Activated CD4-positive, alpha-beta T cell treated with anti-CD3 and anti-CD28 coated beads for 36 hours (primary cell): Measurements from ENCODE around the gene TMEM168. TPM values are rescaled to one million over a fixed set of nuclear protein-coding genes. Genes with fewer than 3 reads are reported as not detected.
"Not testable (repeated sequence)": the region's sequence is repeated elsewhere in the genome, so short reads cannot be mapped to it uniquely, and the experiment has no call there.

Experiments used
- ATAC-seq: fragments of 200-7000 bp; cut with Tn5 transposase; one replicate; pipeline ENCODE4 v1.10.0; 2021; ENCODE audit warnings: mild to moderate bottlenecking, moderate library complexity
- CTCF ChIA-PET: fragments of 350-600 bp; sonication (Branson Sonifier 250); formaldehyde crosslinking; loops from one replicate; lab custom pipeline; 2021; ENCODE audit warnings: antibody characterized with exemption; lab: Charles Lee
- POLR2A ChIA-PET: fragments of 350-600 bp; sonication (Branson Sonifier 250); formaldehyde crosslinking; loops from one replicate; lab custom pipeline; 2021; ENCODE audit warnings: antibody characterized with exemption, inconsistent platforms; lab: Charles Lee
- DNase-seq: peaks from one replicate; pipeline ENCODE4 v3.0.0-alpha.2; 2020
- H3K27ac Mint-ChIP-seq: one replicate; pipeline ENCODE4 v1.8.0; 2021; ENCODE audit warnings: mixed read lengths
- H3K27me3 Mint-ChIP-seq: one replicate; pipeline ENCODE4 v1.8.0; 2021; ENCODE audit warnings: mixed read lengths
- H3K36me3 Mint-ChIP-seq: one replicate; pipeline ENCODE4 v1.8.0; 2021; ENCODE audit warnings: low read depth, mixed read lengths
- H3K4me1 Mint-ChIP-seq: one replicate; pipeline ENCODE4 v1.8.0; 2021; ENCODE audit warnings: mixed read lengths
- H3K4me3 Mint-ChIP-seq: one replicate; pipeline ENCODE4 v1.8.0; 2021; ENCODE audit warnings: mild to moderate bottlenecking, moderate library complexity, mixed read lengths
- H3K9me3 Mint-ChIP-seq: one replicate; pipeline ENCODE4 v1.8.0; 2021; ENCODE audit warnings: low read depth, mixed read lengths
- intact Hi-C, 2 experiments: fragments of 100-400 bp; cut with DNase I in 1 of 2; cut with micrococcal nuclease in 1 of 2; formaldehyde crosslinking; loops; one replicate each; pipeline versions ENCODE4 v1.14.2 to v1.15.1; 2022 to 2024; cut with DNase I, micrococcal nuclease
- total RNA-seq, 2 experiments: library from RNA; stranded (reverse); gene quantifications; one replicate each; pipeline ENCODE4 v1.2.3, GENCODE V29; 2021

The TMEM168 gene
- total RNA-seq, 2 experiments from 2014 or later: 16.7 to 18.3 TPM

GRCh38 chr7:112749775-112750174, 40.4 kb downstream of the TMEM168 start:
- POLR2A ChIA-PET: no interaction called here
- H3K4me1 Mint-ChIP-seq: no peaks in the 10 kb centered on the region
- no peak overlapping the region for H3K4me3 Mint-ChIP-seq
- CTCF ChIA-PET: interaction anchor here (1.2 kb wide), 1 partner anchor 9 kb away, joined by 5 read pairs; no protein-coding TSS in a partner anchor
- no peaks in the 10 kb centered on the region for H3K36me3 Mint-ChIP-seq
- H3K9me3 Mint-ChIP-seq: no peaks in the 10 kb centered on the region
- intact Hi-C loops: no loop called here
- DNase-seq (no peak), ATAC-seq (no peak)
- no peaks in the 10 kb centered on the region for H3K27me3 Mint-ChIP-seq
- H3K27ac Mint-ChIP-seq: no peak overlapping the region

GRCh38 chr7:112748381-112748780, 41.8 kb downstream of the TMEM168 start:
- Mint-ChIP-seq H3K4me3 (no peak overlapping the region), H3K4me1 (no peaks in the 10 kb centered on the region), H3K27me3 (no peaks in the 10 kb centered on the region), H3K36me3 (no peaks in the 10 kb centered on the region), H3K9me3 (no peaks in the 10 kb centered on the region), H3K27ac (no peak overlapping the region)
- CTCF ChIA-PET: no interaction called here
- ATAC-seq (no peak), DNase-seq (no peak)
- POLR2A ChIA-PET: no interaction called here
- intact Hi-C loops: no loop called here

- H3K27me3 Mint-ChIP-seq: peaks cover 1% of the 10 kb centered on the region
- POLR2A ChIA-PET: no interaction called here
- H3K4me1 Mint-ChIP-seq: no peaks in the 10 kb centered on the region
- no peak for DNase-seq
- no peak overlapping the region for H3K27ac Mint-ChIP-seq
- no peak for ATAC-seq
- CTCF ChIA-PET: no interaction called here
- H3K4me3 Mint-ChIP-seq: no peak overlapping the region
- intact Hi-C loops: no loop called here
- H3K36me3 Mint-ChIP-seq: peaks cover 1% of the 10 kb centered on the region
- H3K9me3 Mint-ChIP-seq: no peaks in the 10 kb centered on the region
Observed at GRCh38 chr7:112745635-112746034, 44.6 kb downstream of the TMEM168 start.

GRCh38 chr7:112744818-112745217, 45.4 kb downstream of the TMEM168 start:
- intact Hi-C loops: no loop called here
- no peaks in the 10 kb centered on the region for H3K4me1 Mint-ChIP-seq

GRCh38 chr7:112743811-112744210, 46.4 kb downstream of the TMEM168 start:
- Mint-ChIP-seq H3K9me3 (no peaks in the 10 kb centered on the region), H3K27ac (no peak overlapping the region), H3K4me1 (no peaks in the 10 kb centered on the region), H3K36me3 (peaks cover 3% of the 10 kb centered on the region), H3K4me3 (no peak overlapping the region), H3K27me3 (peaks cover 3% of the 10 kb centered on the region)
- DNase-seq (no peak), ATAC-seq (no peak)
- CTCF ChIA-PET: interaction anchor here (0.6 to 0.7 kb wide), 2 partner anchors 9 to 62 kb away, joined by 3 to 6 read pairs; no protein-coding TSS in a partner anchor
- POLR2A ChIA-PET: no interaction called here
- intact Hi-C loops: no loop called here

More at GRCh38 chr7:112744818-112745217, 45.4 kb downstream of the TMEM168 start:
- Mint-ChIP-seq H3K36me3 (peaks cover 3% of the 10 kb centered on the region), H3K27me3 (peaks cover 3% of the 10 kb centered on the region), H3K4me3 (no peak overlapping the region), H3K9me3 (no peaks in the 10 kb centered on the region), H3K27ac (no peak overlapping the region)
- DNase-seq (no peak), ATAC-seq (no peak)
- CTCF ChIA-PET: no interaction called here
- POLR2A ChIA-PET: no interaction called here

- no peak overlapping the region for H3K27ac Mint-ChIP-seq
- ATAC-seq (no peak), DNase-seq (no peak)
- H3K4me1 Mint-ChIP-seq: no peaks in the 10 kb centered on the region
- no peak overlapping the region for H3K4me3 Mint-ChIP-seq
- H3K36me3 Mint-ChIP-seq: peaks cover 3% of the 10 kb centered on the region
- H3K27me3 Mint-ChIP-seq: peaks cover 3% of the 10 kb centered on the region
- intact Hi-C loops: no loop called here
- H3K9me3 Mint-ChIP-seq: peaks cover 7% of the 10 kb centered on the region
- ChIA-PET POLR2A (no interaction called here), CTCF (interaction anchor here (0.7 kb wide), 1 partner anchor 9 kb away, joined by 5 read pairs; no protein-coding TSS in a partner anchor)
Observed at GRCh38 chr7:112740667-112741066, 49.5 kb downstream of the TMEM168 start.

- Mint-ChIP-seq H3K4me1 (no peaks in the 10 kb centered on the region), H3K9me3 (peaks cover 12% of the 10 kb centered on the region), H3K4me3 (no peak overlapping the region), H3K36me3 (peaks cover 3% of the 10 kb centered on the region), H3K27ac (no peak overlapping the region), H3K27me3 (peaks cover 3% of the 10 kb centered on the region)
- ChIA-PET CTCF (no interaction called here), POLR2A (no interaction called here)
- intact Hi-C loops: no loop called here
- ATAC-seq (no peak), DNase-seq (no peak)
Observed at GRCh38 chr7:112739436-112740180, 50.6 kb downstream of the TMEM168 start.

GRCh38 chr7:112735261-112735660, 54.9 kb downstream of the TMEM168 start:
- Mint-ChIP-seq H3K27me3 (no peaks in the 10 kb centered on the region), H3K27ac (no peak overlapping the region), H3K4me1 (no peaks in the 10 kb centered on the region), H3K36me3 (no peaks in the 10 kb centered on the region), H3K9me3 (peaks cover 21% of the 10 kb centered on the region), H3K4me3 (no peak overlapping the region)
- DNase-seq (no peak), ATAC-seq (no peak)
- POLR2A ChIA-PET: no interaction called here
- intact Hi-C loops: no loop called here
- CTCF ChIA-PET: interaction anchor here (0.6 to 0.7 kb wide), 2 partner anchors 21 to 105 kb away, joined by 3 read pairs; no protein-coding TSS in a partner anchor

GRCh38 chr7:112731324-112731723, 58.9 kb downstream of the TMEM168 start:
- H3K36me3 Mint-ChIP-seq, DNase-seq, H3K27me3 Mint-ChIP-seq, ATAC-seq, intact Hi-C loops, H3K4me1 Mint-ChIP-seq, H3K27ac Mint-ChIP-seq, H3K4me3 Mint-ChIP-seq, CTCF ChIA-PET, POLR2A ChIA-PET: not testable (repeated sequence)
- H3K9me3 Mint-ChIP-seq: peaks cover 29% of the 10 kb centered on the region

- H3K4me3 Mint-ChIP-seq: no peak overlapping the region
- CTCF ChIA-PET: no interaction called here
- POLR2A ChIA-PET: no interaction called here
- no peak for ATAC-seq
- H3K27ac Mint-ChIP-seq: no peak overlapping the region
- DNase-seq: no peak
- H3K36me3 Mint-ChIP-seq: no peaks in the 10 kb centered on the region
- no peaks in the 10 kb centered on the region for H3K4me1 Mint-ChIP-seq
- intact Hi-C loops: no loop called here
- H3K27me3 Mint-ChIP-seq: peaks cover 12% of the 10 kb centered on the region
- H3K9me3 Mint-ChIP-seq: peaks cover 12% of the 10 kb centered on the region
Observed at GRCh38 chr7:112726076-112726475, 64.1 kb downstream of the TMEM168 start.

GRCh38 chr7:112723416-112723815, 66.8 kb downstream of the TMEM168 start:
- ChIA-PET POLR2A (no interaction called here), CTCF (no interaction called here)
- no peak overlapping the region for H3K4me3 Mint-ChIP-seq
- intact Hi-C loops: no loop called here
- H3K27ac Mint-ChIP-seq: no peak overlapping the region
- H3K4me1 Mint-ChIP-seq: no peaks in the 10 kb centered on the region
- H3K27me3 Mint-ChIP-seq: peaks cover 12% of the 10 kb centered on the region
- no peaks in the 10 kb centered on the region for H3K36me3 Mint-ChIP-seq
- ATAC-seq (no peak), DNase-seq (no peak)
- peaks cover 4% of the 10 kb centered on the region for H3K9me3 Mint-ChIP-seq

- ATAC-seq: no peak
- Mint-ChIP-seq H3K27ac (no peak overlapping the region), H3K4me3 (no peak overlapping the region), H3K27me3 (peaks cover 12% of the 10 kb centered on the region), H3K4me1 (no peaks in the 10 kb centered on the region), H3K9me3 (no peaks in the 10 kb centered on the region), H3K36me3 (no peaks in the 10 kb centered on the region)
- CTCF ChIA-PET: no interaction called here
- intact Hi-C loops: no loop called here
- POLR2A ChIA-PET: no interaction called here
- no peak for DNase-seq
Observed at GRCh38 chr7:112721366-112721765, 68.8 kb downstream of the TMEM168 start.
